PC-9 (cell line): Measurements from ENCODE around the gene KDELR1.

Experiments
- EZH2 ChIP-seq: fragments of 200-600 bp; sonication (generic); IDR thresholded peaks from 2 replicates; pipeline ENCODE4 v1.8.0; 2017; ENCODE audit warnings: antibody characterized with exemption, low read depth
- TF ChIP-seq, protein P1 (sequence below): fragments of 200-600 bp; sonication (generic); conservative IDR thresholded peaks from 2 replicates; pipeline ENCODE4 v1.6.1; 2017; ENCODE audit warnings: mixed run types, antibody characterized with exemption, mild to moderate bottlenecking, moderate library complexity

DNA sequence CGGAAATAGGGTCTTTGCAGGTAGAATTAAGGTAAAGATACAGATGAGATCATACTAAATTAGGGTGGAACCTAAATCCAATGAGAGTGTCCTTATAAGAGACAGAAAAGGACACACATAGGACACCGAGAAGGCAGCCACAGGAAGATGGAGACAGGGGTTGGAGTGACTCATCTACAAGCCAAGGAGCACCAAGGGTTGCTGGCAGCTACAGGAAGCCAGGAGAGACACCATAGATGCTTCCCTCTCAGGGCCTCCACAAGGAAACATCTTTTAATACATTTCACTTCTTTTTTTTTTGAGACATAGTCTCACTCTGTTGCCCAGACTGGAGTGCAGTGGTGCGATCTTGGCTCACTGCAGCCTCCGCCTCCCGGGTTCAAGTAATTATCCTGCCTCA, 37.7 kb downstream of the KDELR1 start:
- TF ChIP-seq EZH2: no peak
- TF ChIP-seq, protein P1, sequence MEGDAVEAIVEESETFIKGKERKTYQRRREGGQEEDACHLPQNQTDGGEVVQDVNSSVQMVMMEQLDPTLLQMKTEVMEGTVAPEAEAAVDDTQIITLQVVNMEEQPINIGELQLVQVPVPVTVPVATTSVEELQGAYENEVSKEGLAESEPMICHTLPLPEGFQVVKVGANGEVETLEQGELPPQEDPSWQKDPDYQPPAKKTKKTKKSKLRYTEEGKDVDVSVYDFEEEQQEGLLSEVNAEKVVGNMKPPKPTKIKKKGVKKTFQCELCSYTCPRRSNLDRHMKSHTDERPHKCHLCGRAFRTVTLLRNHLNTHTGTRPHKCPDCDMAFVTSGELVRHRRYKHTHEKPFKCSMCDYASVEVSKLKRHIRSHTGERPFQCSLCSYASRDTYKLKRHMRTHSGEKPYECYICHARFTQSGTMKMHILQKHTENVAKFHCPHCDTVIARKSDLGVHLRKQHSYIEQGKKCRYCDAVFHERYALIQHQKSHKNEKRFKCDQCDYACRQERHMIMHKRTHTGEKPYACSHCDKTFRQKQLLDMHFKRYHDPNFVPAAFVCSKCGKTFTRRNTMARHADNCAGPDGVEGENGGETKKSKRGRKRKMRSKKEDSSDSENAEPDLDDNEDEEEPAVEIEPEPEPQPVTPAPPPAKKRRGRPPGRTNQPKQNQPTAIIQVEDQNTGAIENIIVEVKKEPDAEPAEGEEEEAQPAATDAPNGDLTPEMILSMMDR: no peak
